ENCODE results near the gene GRIN2C. TPM values are rescaled to one million over a fixed set of nuclear protein-coding genes. Genes with fewer than 3 reads are reported as not detected.
"Not testable (repeated sequence)": the region's sequence is repeated elsewhere in the genome, so short reads cannot be mapped to it uniquely, and the experiment has no call there.

Gene GRIN2C
- total RNA-seq, 1 experiment from 2014 or later, result not detected

DNA sequence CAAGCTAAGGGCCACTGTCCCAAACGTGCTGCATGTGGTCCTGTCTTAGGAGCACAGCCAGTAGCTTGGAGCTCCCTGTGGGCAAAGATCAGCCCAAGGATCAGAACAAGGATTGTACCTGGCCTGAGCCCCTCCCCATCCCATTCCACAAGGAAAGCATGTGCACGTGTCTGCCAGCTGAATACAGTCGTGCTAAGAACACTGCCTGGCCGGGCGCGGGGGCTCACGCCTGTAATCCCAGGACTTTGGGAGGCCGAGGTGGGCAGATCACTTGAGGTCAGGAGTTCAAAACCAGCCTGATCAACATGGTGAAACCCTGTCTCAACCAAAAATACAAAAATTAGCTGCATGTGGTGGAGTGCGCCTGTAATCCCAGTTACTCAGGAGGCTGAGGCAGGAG lies 10.3 kb upstream of the GRIN2C start:
- not testable (repeated sequence) for H3K27ac ChIP-seq (ENCODE audit: low read length); H3K36me3 ChIP-seq (ENCODE audit: insufficient read depth, low read length); H3K9ac ChIP-seq (ENCODE audit: low read length); H3K79me2 ChIP-seq (ENCODE audit: low read length); DNase-seq; H3K4me2 ChIP-seq (ENCODE audit: low read depth, low read length, poor library complexity, severe bottlenecking); H2AFZ ChIP-seq (ENCODE audit: low read length); H4K20me1 ChIP-seq (ENCODE audit: insufficient read depth, low read depth, low read length); H3K9me3 ChIP-seq (ENCODE audit: low read length); H3K9me2 ChIP-seq (replicated peaks; ENCODE audit: insufficient read depth, low read length); H3K27me3 ChIP-seq (ENCODE audit: low read length); H3K4me3 ChIP-seq (ENCODE audit: low read length)
- peaks cover 24% of the 10 kb centered on the region for H3K4me1 ChIP-seq (ENCODE audit: low read length)

DNA sequence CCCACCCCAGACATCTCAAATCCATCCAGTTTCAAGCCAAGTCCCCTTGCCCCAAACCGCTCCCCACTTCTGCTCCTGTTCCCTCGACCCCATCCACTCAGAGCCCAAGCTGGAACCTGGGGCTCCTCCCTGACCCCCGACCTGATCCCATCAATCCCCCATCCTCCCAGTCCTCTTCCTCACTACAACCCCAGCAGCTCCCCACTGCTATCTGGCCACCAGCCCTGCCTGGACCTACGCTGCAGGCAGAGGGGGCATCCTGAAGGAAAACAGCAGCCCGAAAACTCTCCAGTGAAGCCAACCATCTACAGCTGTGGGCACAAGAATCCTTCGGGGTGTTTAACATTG lies 9.2 kb upstream of the GRIN2C start:
- DNase-seq, result no peak
- no peak overlapping the region for H3K9ac ChIP-seq (ENCODE audit: low read length)
- H3K27ac ChIP-seq (ENCODE audit: low read length), result no peak overlapping the region
- no peaks in the 10 kb centered on the region for H3K9me2 ChIP-seq (replicated peaks; ENCODE audit: insufficient read depth, low read length)
- no peak overlapping the region for H2AFZ ChIP-seq (ENCODE audit: low read length)
- no peak overlapping the region for H3K4me3 ChIP-seq (ENCODE audit: low read length)
- no peaks in the 10 kb centered on the region for H3K36me3 ChIP-seq (ENCODE audit: insufficient read depth, low read length)
- H4K20me1 ChIP-seq (ENCODE audit: insufficient read depth, low read depth, low read length), result no peaks in the 10 kb centered on the region
- no peaks in the 10 kb centered on the region for H3K79me2 ChIP-seq (ENCODE audit: low read length)
- peaks cover 19% of the 10 kb centered on the region for H3K4me1 ChIP-seq (ENCODE audit: low read length)
- no peaks in the 10 kb centered on the region for H3K27me3 ChIP-seq (ENCODE audit: low read length)
- H3K4me2 ChIP-seq (ENCODE audit: low read depth, low read length, poor library complexity, severe bottlenecking), result no peak overlapping the region
- H3K9me3 ChIP-seq (ENCODE audit: low read length), result no peaks in the 10 kb centered on the region

DNA sequence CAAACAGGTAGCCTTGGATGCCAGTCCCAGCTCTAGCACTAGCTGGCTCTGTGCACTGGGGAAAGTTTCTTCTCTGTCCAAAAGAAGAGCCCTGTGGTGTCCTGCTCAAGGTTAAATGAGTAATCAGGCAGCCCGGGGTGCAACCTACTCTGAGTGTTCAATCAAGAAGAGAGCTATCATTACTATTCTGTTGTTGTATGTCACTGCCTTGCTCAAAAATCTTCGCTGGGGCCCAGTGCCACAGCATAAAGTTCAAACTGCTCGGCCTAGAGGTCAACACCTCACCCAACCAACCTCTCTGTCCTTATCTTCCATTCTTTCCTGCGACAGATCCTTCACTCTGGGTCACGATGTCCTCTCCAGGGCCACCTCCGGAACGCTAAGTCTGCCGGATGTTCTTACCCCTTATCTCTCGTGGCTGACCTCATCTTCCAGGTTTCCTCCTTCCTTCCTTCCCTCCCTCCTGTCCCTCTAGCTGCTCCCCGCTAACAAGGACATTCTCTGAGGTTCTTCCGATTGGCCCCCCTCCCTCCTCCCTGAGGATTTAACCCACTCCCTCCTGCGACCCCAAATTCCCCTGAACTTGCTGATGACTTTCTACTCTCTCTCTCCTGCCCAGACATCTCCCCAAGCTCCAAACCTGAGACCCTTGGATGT lies 8.7 kb upstream of the GRIN2C start:
- Histone ChIP-seq H3K4me2 (ENCODE audit: low read depth, low read length, poor library complexity, severe bottlenecking) (no peak overlapping the region), H3K4me3 (ENCODE audit: low read length) (no peak overlapping the region), H3K9me3 (ENCODE audit: low read length) (no peaks in the 10 kb centered on the region), H3K27ac (ENCODE audit: low read length) (no peak overlapping the region), H3K9ac (ENCODE audit: low read length) (no peak overlapping the region), H3K27me3 (ENCODE audit: low read length) (no peaks in the 10 kb centered on the region), H3K4me1 (ENCODE audit: low read length) (peaks cover 15% of the 10 kb centered on the region), H4K20me1 (ENCODE audit: insufficient read depth, low read depth, low read length) (no peaks in the 10 kb centered on the region), H3K9me2 (replicated peaks; ENCODE audit: insufficient read depth, low read length) (no peaks in the 10 kb centered on the region), H3K36me3 (ENCODE audit: insufficient read depth, low read length) (no peaks in the 10 kb centered on the region), H2AFZ (ENCODE audit: low read length) (no peak overlapping the region), H3K79me2 (ENCODE audit: low read length) (no peaks in the 10 kb centered on the region)
- DNase-seq, result no peak

DNA sequence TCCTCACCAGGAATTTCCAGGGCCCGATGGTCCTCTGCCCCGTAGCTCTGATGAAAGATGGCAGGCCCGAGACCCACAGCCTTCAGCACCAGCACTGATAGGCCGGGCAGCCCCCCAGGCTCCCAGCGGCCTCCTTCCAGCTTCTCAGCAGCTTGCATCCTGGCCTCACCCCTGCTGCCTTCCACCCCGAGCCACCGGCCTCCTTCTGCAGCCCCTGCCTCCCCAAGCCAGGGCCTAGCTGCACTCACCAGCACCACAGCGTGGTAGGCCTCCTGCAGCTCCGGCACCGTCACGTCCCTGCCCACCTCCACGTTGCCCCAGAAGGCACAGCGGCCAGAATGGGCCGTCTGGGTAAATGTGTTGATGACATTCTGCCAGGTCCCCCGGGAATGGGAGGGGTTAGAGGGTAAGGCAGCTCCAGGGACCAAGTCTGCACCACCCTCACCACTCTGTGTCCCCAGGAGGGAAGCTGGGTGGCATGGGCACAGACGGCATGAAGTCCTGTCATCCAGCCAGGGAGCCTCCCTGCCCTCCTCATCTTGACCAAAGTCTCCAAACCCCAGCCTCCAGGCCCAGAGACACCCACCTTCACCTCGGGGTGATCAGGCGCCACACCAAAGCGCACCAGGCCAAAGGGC lies 6.6 kb upstream of the GRIN2C start:
- Histone ChIP-seq H3K9ac (ENCODE audit: low read length) (peak overlapping the region; percentile 27; the same call in 1 of the 2 replicates), H3K27ac (ENCODE audit: low read length) (no peak overlapping the region), H2AFZ (ENCODE audit: low read length) (no peak overlapping the region), H3K4me1 (ENCODE audit: low read length) (peaks cover 8% of the 10 kb centered on the region), H3K4me2 (ENCODE audit: low read depth, low read length, poor library complexity, severe bottlenecking) (no peak overlapping the region), H3K27me3 (ENCODE audit: low read length) (no peaks in the 10 kb centered on the region), H3K9me2 (replicated peaks; ENCODE audit: insufficient read depth, low read length) (no peaks in the 10 kb centered on the region), H4K20me1 (ENCODE audit: insufficient read depth, low read depth, low read length) (no peaks in the 10 kb centered on the region), H3K79me2 (ENCODE audit: low read length) (no peaks in the 10 kb centered on the region), H3K36me3 (ENCODE audit: insufficient read depth, low read length) (no peaks in the 10 kb centered on the region), H3K9me3 (ENCODE audit: low read length) (no peaks in the 10 kb centered on the region), H3K4me3 (ENCODE audit: low read length) (no peak overlapping the region)
- no peak for DNase-seq

DNA sequence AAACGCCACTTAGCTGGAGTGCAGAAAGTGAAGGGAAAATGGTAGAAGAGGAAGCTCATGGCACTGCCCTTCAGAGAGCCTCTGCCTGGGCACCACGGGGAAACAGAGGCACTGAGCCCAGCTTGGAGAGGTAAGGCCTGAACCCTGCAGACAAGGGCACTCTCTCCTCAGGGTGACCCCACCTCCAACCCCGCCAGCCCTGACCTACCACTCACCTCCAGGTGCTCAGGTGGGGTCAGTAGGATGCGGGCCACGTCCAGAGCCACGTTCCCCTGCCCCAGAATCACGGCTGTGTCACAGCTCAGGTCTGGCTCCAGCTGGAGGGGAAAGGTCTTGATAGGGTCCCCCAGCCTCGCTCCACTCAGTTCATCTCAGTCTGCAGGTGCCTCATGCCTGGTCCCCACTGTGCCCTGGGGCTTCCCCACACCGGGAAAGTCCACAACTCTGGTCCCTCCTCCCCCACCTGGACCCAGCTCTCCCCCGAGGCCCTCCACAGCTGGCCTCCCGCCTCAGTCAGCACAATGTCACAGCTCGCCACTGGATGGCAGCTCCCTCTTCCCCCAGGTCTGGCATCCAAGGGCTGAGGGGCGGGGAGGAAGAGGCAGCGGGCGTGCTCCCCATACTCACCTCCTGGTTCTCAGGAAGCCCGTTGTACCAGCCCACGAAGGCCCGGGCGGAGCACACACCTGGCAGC lies 6.0 kb upstream of the GRIN2C start:
- peak; percentile 74 for DNase-seq
- no peak overlapping the region for H3K4me2 ChIP-seq (ENCODE audit: low read depth, low read length, poor library complexity, severe bottlenecking)

DNA sequence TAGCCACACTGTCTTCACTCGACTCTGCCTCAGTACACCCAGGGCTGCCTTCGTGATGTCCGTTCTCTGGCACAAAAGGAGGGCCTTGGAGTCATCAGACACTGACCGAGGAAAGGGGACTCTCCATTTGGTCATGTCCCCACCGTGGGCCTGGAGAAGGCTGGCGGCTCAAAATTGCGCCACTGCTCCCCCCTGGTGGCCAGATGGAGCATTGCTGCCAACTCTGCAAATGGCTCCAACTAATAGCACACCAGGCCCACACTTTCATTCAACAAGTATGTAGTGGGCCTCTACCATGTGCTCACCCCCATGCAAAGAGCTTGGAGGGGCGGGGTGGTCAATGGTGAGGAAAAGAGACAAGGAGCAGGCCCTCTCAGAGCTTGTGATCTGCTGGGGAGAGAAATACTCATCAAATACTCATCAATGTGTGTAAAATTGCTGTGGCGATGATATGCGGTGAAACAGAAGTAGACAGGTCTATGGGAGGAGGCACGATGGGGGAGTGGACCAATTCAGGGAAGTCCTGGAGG lies 5.2 kb upstream of the GRIN2C start:
- Histone ChIP-seq H2AFZ (ENCODE audit: low read length) (no peak overlapping the region), H3K9ac (ENCODE audit: low read length) (no peak overlapping the region)
- peak; percentile 91 for DNase-seq

More for the DNA sequence above, 6.0 kb upstream of the GRIN2C start:
- Histone ChIP-seq H3K4me1 (ENCODE audit: low read length) (peaks cover 8% of the 10 kb centered on the region), H3K9me2 (replicated peaks; ENCODE audit: insufficient read depth, low read length) (no peaks in the 10 kb centered on the region), H3K4me3 (ENCODE audit: low read length) (no peak overlapping the region), H3K9me3 (ENCODE audit: low read length) (no peaks in the 10 kb centered on the region), H2AFZ (ENCODE audit: low read length) (no peak overlapping the region), H3K27me3 (ENCODE audit: low read length) (no peaks in the 10 kb centered on the region), H3K27ac (ENCODE audit: low read length) (no peak overlapping the region), H3K79me2 (ENCODE audit: low read length) (no peaks in the 10 kb centered on the region), H3K9ac (ENCODE audit: low read length) (peak overlapping the region; percentile 27; the same call in 1 of the 2 replicates), H3K36me3 (ENCODE audit: insufficient read depth, low read length) (no peaks in the 10 kb centered on the region), H4K20me1 (ENCODE audit: insufficient read depth, low read depth, low read length) (no peaks in the 10 kb centered on the region)

DNA sequence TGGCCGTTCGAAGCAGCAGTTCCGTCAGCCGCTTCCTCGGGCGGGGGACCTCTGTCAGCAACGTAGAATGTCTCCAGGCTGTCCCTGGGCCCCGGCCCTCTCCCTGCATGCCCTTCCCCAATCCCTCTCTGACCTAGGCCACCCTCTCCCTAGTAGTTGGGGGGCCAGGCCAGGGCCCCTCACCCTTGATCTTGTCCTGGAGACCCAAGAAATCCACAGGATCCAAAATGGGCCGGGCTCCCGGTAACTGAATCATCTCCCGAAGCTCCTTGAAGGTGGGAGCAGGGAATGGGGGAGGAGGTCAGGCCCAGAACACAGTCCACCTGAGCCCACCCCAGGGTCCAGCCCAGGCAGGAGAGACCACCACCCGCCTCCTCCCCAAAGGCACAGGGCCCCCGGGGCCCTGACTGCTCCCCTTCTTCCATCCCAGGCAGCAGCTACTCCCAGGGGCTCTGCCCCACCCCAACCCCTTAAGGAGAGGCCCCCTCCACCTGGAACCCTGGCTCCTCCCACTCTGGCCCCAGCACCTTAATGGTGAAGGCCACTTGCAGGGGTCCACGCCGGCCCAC lies 4.7 kb upstream of the GRIN2C start:
- H3K27ac ChIP-seq (ENCODE audit: low read length), result no peak overlapping the region
- H3K27me3 ChIP-seq (ENCODE audit: low read length), result no peaks in the 10 kb centered on the region
- H3K4me3 ChIP-seq (ENCODE audit: low read length), result no peak overlapping the region
- peaks cover 8% of the 10 kb centered on the region for H3K4me1 ChIP-seq (ENCODE audit: low read length)
- no peaks in the 10 kb centered on the region for H4K20me1 ChIP-seq (ENCODE audit: insufficient read depth, low read depth, low read length)
- DNase-seq, result no peak
- H3K4me2 ChIP-seq (ENCODE audit: low read depth, low read length, poor library complexity, severe bottlenecking), result no peak overlapping the region
- no peaks in the 10 kb centered on the region for H3K9me2 ChIP-seq (replicated peaks; ENCODE audit: insufficient read depth, low read length)
- no peak overlapping the region for H3K9ac ChIP-seq (ENCODE audit: low read length)
- no peaks in the 10 kb centered on the region for H3K36me3 ChIP-seq (ENCODE audit: insufficient read depth, low read length)
- no peaks in the 10 kb centered on the region for H3K9me3 ChIP-seq (ENCODE audit: low read length)
- no peaks in the 10 kb centered on the region for H3K79me2 ChIP-seq (ENCODE audit: low read length)
- H2AFZ ChIP-seq (ENCODE audit: low read length), result no peak overlapping the region

More for the DNA sequence above, 5.2 kb upstream of the GRIN2C start:
- no peak overlapping the region for H3K4me2 ChIP-seq (ENCODE audit: low read depth, low read length, poor library complexity, severe bottlenecking)
- H3K9me2 ChIP-seq (replicated peaks; ENCODE audit: insufficient read depth, low read length), result no peaks in the 10 kb centered on the region
- no peaks in the 10 kb centered on the region for H3K79me2 ChIP-seq (ENCODE audit: low read length)
- H4K20me1 ChIP-seq (ENCODE audit: insufficient read depth, low read depth, low read length), result no peaks in the 10 kb centered on the region
- no peaks in the 10 kb centered on the region for H3K9me3 ChIP-seq (ENCODE audit: low read length)
- H3K27ac ChIP-seq (ENCODE audit: low read length), result no peak overlapping the region
- peaks cover 8% of the 10 kb centered on the region for H3K4me1 ChIP-seq (ENCODE audit: low read length)
- no peaks in the 10 kb centered on the region for H3K36me3 ChIP-seq (ENCODE audit: insufficient read depth, low read length)
- H3K4me3 ChIP-seq (ENCODE audit: low read length), result no peak overlapping the region
- no peaks in the 10 kb centered on the region for H3K27me3 ChIP-seq (ENCODE audit: low read length)
